MCF 10A (cell line): ENCODE results near the gene ABHD1. TPM values are rescaled to one million over a fixed set of nuclear protein-coding genes. Genes with fewer than 3 reads are reported as not detected.
"Not testable (repeated sequence)": the region's sequence is repeated elsewhere in the genome, so short reads cannot be mapped to it uniquely, and the experiment has no call there.

ENCODE experiments used
- Bru-seq: library from RNA; stranded (reverse); fragments of 400-500 nt; gene quantifications from one replicate; lab custom pipeline; 2021; lab: Mats Ljungman, UMichigan
- BruChase-seq, 2 experiments: library from RNA; stranded (reverse); fragments of 400-500 nt; gene quantifications; one replicate each; lab custom pipeline; 2021; lab: Mats Ljungman, UMichigan
- BruUV-seq: library from RNA; stranded (reverse); fragments of 400-500 nt; replicated peaks from 2 replicates; lab custom pipeline; 2021; lab: Mats Ljungman, UMichigan
- CTCF ChIA-PET: fragments of 300-600 bp; sonication (Branson Sonifier 250); formaldehyde crosslinking; extraction: SDS; loops from one replicate; lab custom pipeline; 2021; ENCODE audit warnings: antibody characterized with exemption, inconsistent platforms; lab: Yijun Ruan, JAX
- POLR2A ChIA-PET: fragments of 300-600, 350-650 bp; sonication (Branson Sonifier 250); formaldehyde crosslinking; extraction: SDS; loops from one replicate; lab custom pipeline; 2020; ENCODE audit warnings: antibody characterized with exemption, inconsistent platforms; lab: Yijun Ruan, JAX
- DNase-seq: peaks from one replicate; pipeline ENCODE4 v3.0.0-alpha.2; 2018; ENCODE audit not compliant: unreplicated experiment
- H3K27ac Mint-ChIP-seq: one replicate; pipeline ENCODE4 v1.8.0; 2022; ENCODE audit warnings: mild to moderate bottlenecking, low read depth, mixed read lengths; ENCODE audit not compliant: unreplicated experiment
- H3K27me3 Mint-ChIP-seq: one replicate; pipeline ENCODE4 v1.8.0; 2022; ENCODE audit warnings: mixed read lengths; ENCODE audit not compliant: insufficient read depth, unreplicated experiment
- H3K36me3 Mint-ChIP-seq: one replicate; pipeline ENCODE4 v1.8.0; 2022; ENCODE audit warnings: mild to moderate bottlenecking, moderate library complexity, mixed read lengths; ENCODE audit not compliant: insufficient read depth, unreplicated experiment
- H3K4me1 Mint-ChIP-seq: one replicate; pipeline ENCODE4 v1.8.0; 2022; ENCODE audit warnings: mixed read lengths; ENCODE audit not compliant: insufficient read depth, unreplicated experiment
- H3K4me3 Mint-ChIP-seq: one replicate; pipeline ENCODE4 v1.8.0; 2022; ENCODE audit warnings: mild to moderate bottlenecking, moderate library complexity, mixed read lengths; ENCODE audit not compliant: unreplicated experiment
- H3K9me3 Mint-ChIP-seq: one replicate; pipeline ENCODE4 v1.8.0; 2022; ENCODE audit warnings: mixed read lengths; ENCODE audit not compliant: unreplicated experiment
- intact Hi-C: fragments of 100-400 bp; cut with micrococcal nuclease; formaldehyde crosslinking; loops from 2 replicates; pipeline ENCODE4 v1.14.1; 2022
- long read RNA-seq: library from polyadenylated mRNA; stranded (forward); transcript quantifications from one replicate; pipeline ENCODE4 v2.0.0, GENCODE V29; 2022
- total RNA-seq: library from RNA; stranded (reverse); gene quantifications from 2 replicates; pipeline ENCODE4 v1.2.3, GENCODE V29; 2022
- TF ChIP-seq, protein P1 (sequence below): fragments of 200-600 bp; IDR thresholded peaks from one replicate; pipeline ENCODE4 v1.8.0; 2022; ENCODE audit warnings: antibody characterized with exemption, mild to moderate bottlenecking; ENCODE audit not compliant: unreplicated experiment

Gene ABHD1
- total RNA-seq (not detected in 2 replicates), Bru-seq, nascent RNA (not detected), BruChase-seq, experiment 1, labeled RNA remaining after a 6-hour chase (not detected), BruChase-seq, experiment 2, labeled RNA remaining after a 2-hour chase (not detected)
- long read RNA-seq, result 0 reads

DNA sequence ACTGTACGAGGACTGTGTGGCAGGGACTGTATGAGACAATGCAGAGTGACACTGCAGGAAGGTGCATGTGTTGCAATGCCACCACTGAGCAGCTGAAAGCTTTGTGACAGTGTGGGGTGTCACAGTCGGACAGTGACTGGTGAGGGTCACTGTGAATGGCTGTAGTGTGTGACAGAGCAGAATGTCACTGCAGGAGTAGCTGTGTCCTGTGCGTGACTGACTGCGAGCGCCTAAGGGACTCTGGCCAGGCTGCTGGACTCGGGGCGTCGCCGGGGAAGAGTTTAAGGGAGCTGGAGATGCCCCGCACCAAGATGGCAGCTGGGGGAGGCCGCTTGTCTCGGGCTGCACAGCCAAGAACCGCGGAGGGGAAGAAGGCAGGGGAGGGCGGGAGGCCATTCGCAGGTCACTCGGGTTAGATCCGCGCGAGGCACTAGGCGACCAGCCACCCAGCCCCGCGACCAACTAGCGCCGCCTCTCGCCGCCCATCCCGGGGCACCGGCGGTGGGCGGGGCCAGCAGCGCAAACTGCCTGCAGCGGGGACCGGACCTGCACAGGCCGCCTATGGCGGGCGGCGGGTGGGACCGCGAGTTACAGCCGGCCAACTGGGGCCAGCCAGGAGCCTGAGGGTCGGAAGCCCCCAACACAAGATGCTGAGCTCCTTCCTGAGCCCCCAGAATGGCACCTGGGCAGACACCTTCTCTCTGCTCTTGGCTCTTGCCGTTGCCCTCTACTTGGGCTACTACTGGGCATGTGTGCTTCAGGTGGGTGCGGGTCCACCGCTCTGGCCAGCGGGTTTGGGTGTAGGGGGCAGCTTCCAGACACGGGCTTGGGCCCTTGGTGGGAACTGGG is at the start of gene ABHD1:
Gene ABHD1 (plus strand): TSS at position 514 of the 849 bp plus-strand sequence. CDS start 134 bp downstream, at position 648.
- peaks cover 6% of the 10 kb centered on the region for H3K36me3 Mint-ChIP-seq
- ChIA-PET CTCF (interaction anchor here (1.1 to 1.4 kb wide), 2 partner anchors 10 to 157 kb away, joined by 4 to 5 read pairs; no protein-coding TSS in a partner anchor), POLR2A (interaction anchor here (0.6 to 2.0 kb wide), 3 partner anchors 10 to 21 kb away, joined by 3 to 9 read pairs (median 6); partner anchors contain the start of gene PREB)
- BruUV-seq, result no TSS peak
- no peaks in the 10 kb centered on the region for H3K4me1 Mint-ChIP-seq
- peaks cover 26% of the 10 kb centered on the region for H3K27me3 Mint-ChIP-seq
- TF ChIP-seq, protein P1, sequence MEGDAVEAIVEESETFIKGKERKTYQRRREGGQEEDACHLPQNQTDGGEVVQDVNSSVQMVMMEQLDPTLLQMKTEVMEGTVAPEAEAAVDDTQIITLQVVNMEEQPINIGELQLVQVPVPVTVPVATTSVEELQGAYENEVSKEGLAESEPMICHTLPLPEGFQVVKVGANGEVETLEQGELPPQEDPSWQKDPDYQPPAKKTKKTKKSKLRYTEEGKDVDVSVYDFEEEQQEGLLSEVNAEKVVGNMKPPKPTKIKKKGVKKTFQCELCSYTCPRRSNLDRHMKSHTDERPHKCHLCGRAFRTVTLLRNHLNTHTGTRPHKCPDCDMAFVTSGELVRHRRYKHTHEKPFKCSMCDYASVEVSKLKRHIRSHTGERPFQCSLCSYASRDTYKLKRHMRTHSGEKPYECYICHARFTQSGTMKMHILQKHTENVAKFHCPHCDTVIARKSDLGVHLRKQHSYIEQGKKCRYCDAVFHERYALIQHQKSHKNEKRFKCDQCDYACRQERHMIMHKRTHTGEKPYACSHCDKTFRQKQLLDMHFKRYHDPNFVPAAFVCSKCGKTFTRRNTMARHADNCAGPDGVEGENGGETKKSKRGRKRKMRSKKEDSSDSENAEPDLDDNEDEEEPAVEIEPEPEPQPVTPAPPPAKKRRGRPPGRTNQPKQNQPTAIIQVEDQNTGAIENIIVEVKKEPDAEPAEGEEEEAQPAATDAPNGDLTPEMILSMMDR, result no peak
- H3K27ac Mint-ChIP-seq, result no peak within 1 kb of the TSS
- peak within 1 kb of the TSS; percentile 63 for H3K4me3 Mint-ChIP-seq
- no peaks in the 10 kb centered on the region for H3K9me3 Mint-ChIP-seq
- intact Hi-C loops, result no loop called here
- no peak for DNase-seq

GRCh38 chr2:27074738-27075565 is 48.7 kb upstream of the ABHD1 start:
- H3K27me3 Mint-ChIP-seq, result peaks cover 28% of the 10 kb centered on the region
- intact Hi-C loops, result no loop called here
- BruUV-seq, result no TSS peak
- DNase-seq, result no peak
- no peaks in the 10 kb centered on the region for H3K9me3 Mint-ChIP-seq
- no peak overlapping the region for H3K4me3 Mint-ChIP-seq
- peaks cover 7% of the 10 kb centered on the region for H3K4me1 Mint-ChIP-seq
- ChIA-PET POLR2A (interaction anchor here (0.7 to 15.2 kb wide), 5 partner anchors 10 to 219 kb away, joined by 3 to 175 read pairs (median 3); partner anchors contain the start of genes AGBL5 and KHK), CTCF (interaction anchor here (0.6 to 2.9 kb wide), 3 partner anchors 10 to 113 kb away, joined by 3 to 10 read pairs (median 4); no protein-coding TSS in a partner anchor)
- TF ChIP-seq, protein P1, result no peak
- peaks cover under 1% of the 10 kb centered on the region for H3K36me3 Mint-ChIP-seq
- H3K27ac Mint-ChIP-seq, result no peak overlapping the region

GRCh38 chr2:27075566-27075871 is 48.1 kb upstream of the ABHD1 start:
- H3K4me3 Mint-ChIP-seq, H3K36me3 Mint-ChIP-seq, DNase-seq, H3K9me3 Mint-ChIP-seq, H3K4me1 Mint-ChIP-seq, BruUV-seq, H3K27ac Mint-ChIP-seq, CTCF ChIA-PET, intact Hi-C loops: not testable (repeated sequence)
- POLR2A ChIA-PET, result interaction anchor here (1.0 kb wide), 1 partner anchor 218 kb away, joined by 3 read pairs; no protein-coding TSS in a partner anchor
- peaks cover 28% of the 10 kb centered on the region for H3K27me3 Mint-ChIP-seq

- ChIA-PET CTCF (interaction anchor here (0.6 to 1.7 kb wide), 3 partner anchors 59 to 294 kb away, joined by 3 read pairs; partner anchors contain the start of genes EIF2B4 and SNX17), POLR2A (interaction anchor here (0.9 to 1.2 kb wide), 2 partner anchors 23 to 26 kb away, joined by 3 to 4 read pairs; no protein-coding TSS in a partner anchor)
- Mint-ChIP-seq H3K4me1 (peaks cover 15% of the 10 kb centered on the region), H3K4me3 (no peak overlapping the region), H3K9me3 (no peaks in the 10 kb centered on the region), H3K27me3 (peaks cover 28% of the 10 kb centered on the region), H3K36me3 (no peaks in the 10 kb centered on the region), H3K27ac (no peak overlapping the region)
- BruUV-seq, result no TSS peak
- intact Hi-C loops, result no loop called here
- DNase-seq, result no peak
- TF ChIP-seq, protein P1, result no peak
Observed at GRCh38 chr2:27076323-27076722, 47.3 kb upstream of the ABHD1 start.
